Measurements from ENCODE around the gene SHISAL2A. TPM values are rescaled to one million over a fixed set of nuclear protein-coding genes. Genes with fewer than 3 reads are reported as not detected.
A peak's percentile ranks its signal among the peaks of the same experiment; 100 is the strongest.

SHISAL2A gene
- total and polyA plus RNA-seq, 12 donors = 0.11 to 1.9 (median 0.55) TPM; not detected in 3

DNA sequence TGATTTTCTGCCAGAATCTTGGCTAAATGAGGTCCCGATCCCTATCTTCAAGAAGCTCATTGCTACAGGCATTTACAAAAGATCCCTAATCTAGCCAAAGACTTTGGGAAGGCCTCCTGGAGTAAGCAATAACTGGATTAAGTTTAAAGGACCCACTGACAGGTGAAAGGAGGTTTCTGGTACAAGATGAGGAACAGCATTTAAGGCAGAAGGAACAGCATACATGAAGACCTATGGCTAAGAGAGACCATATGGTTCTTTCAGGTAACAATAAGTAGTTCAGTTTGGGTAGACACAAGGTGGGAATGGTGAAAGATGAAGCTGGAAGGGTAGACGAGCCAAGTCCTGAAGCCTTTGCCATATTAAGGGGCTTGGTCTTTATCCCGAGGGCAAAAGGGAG lies 27.8 kb downstream of the SHISAL2A start:
- peak in 1 of 7 donors; percentile 18 for DNase-seq
- Histone ChIP-seq H3K27ac (peak overlapping the region in 1 of 5 donors; percentile 17), H3K27me3 (no peaks in the 10 kb centered on the region), H3K4me3 (no peak overlapping the region), H3K9me3 (replicated peaks in 1 of 3) (no peaks in the 10 kb centered on the region), H3K36me3 (replicated peaks in 1 of 2) (no peaks in the 10 kb centered on the region), H3K4me1 (replicated peaks in 1 of 2) (no peaks in the 10 kb centered on the region)
- TF ChIP-seq POLR2A (IDR thresholded peaks at IDR 0.05) = no peak
- TF ChIP-seq, protein P1, sequence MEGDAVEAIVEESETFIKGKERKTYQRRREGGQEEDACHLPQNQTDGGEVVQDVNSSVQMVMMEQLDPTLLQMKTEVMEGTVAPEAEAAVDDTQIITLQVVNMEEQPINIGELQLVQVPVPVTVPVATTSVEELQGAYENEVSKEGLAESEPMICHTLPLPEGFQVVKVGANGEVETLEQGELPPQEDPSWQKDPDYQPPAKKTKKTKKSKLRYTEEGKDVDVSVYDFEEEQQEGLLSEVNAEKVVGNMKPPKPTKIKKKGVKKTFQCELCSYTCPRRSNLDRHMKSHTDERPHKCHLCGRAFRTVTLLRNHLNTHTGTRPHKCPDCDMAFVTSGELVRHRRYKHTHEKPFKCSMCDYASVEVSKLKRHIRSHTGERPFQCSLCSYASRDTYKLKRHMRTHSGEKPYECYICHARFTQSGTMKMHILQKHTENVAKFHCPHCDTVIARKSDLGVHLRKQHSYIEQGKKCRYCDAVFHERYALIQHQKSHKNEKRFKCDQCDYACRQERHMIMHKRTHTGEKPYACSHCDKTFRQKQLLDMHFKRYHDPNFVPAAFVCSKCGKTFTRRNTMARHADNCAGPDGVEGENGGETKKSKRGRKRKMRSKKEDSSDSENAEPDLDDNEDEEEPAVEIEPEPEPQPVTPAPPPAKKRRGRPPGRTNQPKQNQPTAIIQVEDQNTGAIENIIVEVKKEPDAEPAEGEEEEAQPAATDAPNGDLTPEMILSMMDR (IDR thresholded peaks at IDR 0.05) = no peak
- WGBS, 4 donors = 57 to 76% (median 64%) methylated on average over 3 of the region's 3 CpGs
- intact Hi-C loops (cut with DNase I) = no loop called here

DNA sequence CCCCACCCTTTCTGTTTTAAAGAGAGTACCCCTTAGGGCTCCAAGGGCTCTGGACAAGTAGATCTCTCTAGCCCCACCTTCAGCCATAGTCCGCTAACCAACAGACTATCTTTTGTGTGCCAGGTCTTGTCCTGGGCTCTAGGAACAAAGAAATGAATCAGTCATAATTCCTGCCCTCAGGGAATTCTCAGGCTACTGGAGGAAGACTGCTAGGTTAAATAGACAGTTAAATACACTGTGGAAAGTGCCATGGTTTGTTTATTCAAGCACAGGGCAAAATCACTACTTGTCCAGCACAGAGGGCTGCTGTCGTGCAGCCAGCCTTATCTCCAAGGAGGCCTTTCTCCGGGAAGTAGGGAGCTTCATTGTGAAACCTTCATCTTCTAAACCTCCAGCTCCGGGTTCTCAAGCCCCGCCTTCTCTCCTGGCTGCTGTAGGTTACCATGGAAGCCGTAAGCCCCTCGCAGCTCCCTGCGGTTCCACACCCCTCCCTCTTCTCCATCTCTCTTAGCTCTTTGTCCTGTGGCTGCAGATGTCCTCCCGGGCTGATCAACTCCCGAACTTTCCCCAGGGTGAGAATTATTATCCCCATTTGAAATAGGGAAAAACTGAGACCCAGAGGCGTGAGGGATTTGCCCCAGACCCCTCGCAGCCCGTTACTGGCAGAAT lies 29.8 kb downstream of the SHISAL2A start:
- H3K4me1 ChIP-seq (replicated peaks in 1 of 2) = no peaks in the 10 kb centered on the region
- no peaks in the 10 kb centered on the region for H3K36me3 ChIP-seq (replicated peaks in 1 of 2)
- DNase-seq = no peak
- peak overlapping the region in 1 of 5 donors; percentile 52 for H3K27ac ChIP-seq
- H3K27me3 ChIP-seq = no peaks in the 10 kb centered on the region
- no peaks in the 10 kb centered on the region for H3K9me3 ChIP-seq (replicated peaks in 1 of 3)
- no peak for TF ChIP-seq POLR2A (IDR thresholded peaks at IDR 0.05)
- no peak overlapping the region for H3K4me3 ChIP-seq
- intact Hi-C loops (cut with DNase I) = no loop called here
- WGBS, 4 donors = 46 to 54% (median 52%) methylated on average over 13 of the region's 13 CpGs

DNA sequence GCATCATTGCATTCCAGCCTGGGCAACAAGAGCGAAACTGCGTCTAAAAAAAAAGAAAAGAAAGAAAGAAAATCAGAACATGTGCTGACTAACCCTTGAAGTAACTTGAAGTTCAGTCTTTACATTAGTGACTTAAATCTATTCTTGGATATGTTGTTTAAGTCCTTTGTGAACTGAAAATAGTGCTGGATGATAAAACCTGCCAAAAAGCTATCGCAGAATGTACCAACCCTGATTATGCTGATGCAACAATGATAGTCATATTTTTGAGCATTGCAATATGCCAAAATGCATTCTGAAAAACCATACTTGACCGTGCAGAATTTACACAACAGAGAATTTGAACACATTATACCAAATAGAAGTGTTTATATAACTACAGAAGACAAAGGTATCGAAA lies 30.7 kb downstream of the SHISAL2A start:
- Histone ChIP-seq H3K27me3 (no peaks in the 10 kb centered on the region), H3K27ac (no peak overlapping the region), H3K9me3 (replicated peaks in 1 of 3) (no peaks in the 10 kb centered on the region), H3K36me3 (replicated peaks in 1 of 2) (no peaks in the 10 kb centered on the region), H3K4me1 (replicated peaks in 1 of 2) (no peaks in the 10 kb centered on the region), H3K4me3 (no peak overlapping the region)
- no peak for DNase-seq
- 82 to 94% (median 90%) methylated on average over 5 of the region's 5 CpGs for WGBS, 4 donors
- intact Hi-C loops (cut with DNase I) = no loop called here
- TF ChIP-seq POLR2A (IDR thresholded peaks at IDR 0.05) = no peak
- TF ChIP-seq, protein P1 (IDR thresholded peaks at IDR 0.05) = no peak

DNA sequence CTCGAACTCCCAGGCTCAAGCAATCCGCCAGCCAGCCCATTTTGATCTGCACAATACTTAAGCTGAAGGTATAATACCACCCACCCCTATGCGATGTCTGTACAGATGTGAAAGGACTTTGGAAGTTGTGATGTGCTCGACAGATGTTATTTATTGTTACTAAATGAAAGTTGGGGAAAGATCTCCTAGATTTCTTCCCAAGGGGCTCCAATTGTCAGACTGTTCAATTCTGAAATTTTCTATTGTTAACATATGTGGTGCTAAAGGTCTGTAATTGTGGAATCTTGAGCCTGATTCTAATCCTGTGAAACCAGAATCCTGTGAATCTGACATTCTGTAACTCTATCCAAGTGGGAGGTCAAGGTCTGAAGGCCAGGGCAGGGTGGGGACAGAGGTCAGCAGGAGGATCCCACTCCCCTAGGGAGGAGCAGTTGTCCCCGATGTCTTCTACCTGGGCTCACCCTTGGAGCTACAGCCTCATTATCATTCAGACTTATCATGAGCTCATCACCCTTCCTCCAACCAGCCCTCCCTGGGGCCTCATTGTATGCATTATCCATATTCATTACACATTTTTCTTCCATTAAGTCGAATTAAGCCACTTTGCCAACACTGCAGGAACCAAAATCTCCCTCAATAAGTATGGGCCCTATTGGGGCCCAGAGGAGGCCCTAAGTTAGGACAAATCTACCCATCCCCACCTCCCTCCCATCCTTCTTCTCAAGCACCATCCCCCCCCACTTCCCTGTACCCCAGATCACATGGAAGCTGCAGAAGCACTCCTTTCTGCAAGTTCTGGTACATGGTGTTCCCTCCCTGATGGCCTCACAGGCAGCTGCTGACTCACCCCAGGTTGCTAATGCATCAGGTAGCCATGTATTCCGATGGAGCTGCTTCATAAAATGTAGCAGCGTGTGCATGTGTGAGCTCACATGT lies 32.3 kb downstream of the SHISAL2A start:
- H3K27ac ChIP-seq = no peak overlapping the region
- no peaks in the 10 kb centered on the region for H3K9me3 ChIP-seq (replicated peaks in 1 of 3)
- peak in 1 of 7 donors; percentile 71 for DNase-seq
- H3K27me3 ChIP-seq = no peaks in the 10 kb centered on the region
- no peaks in the 10 kb centered on the region for H3K36me3 ChIP-seq (replicated peaks in 1 of 2)
- no peak overlapping the region for H3K4me3 ChIP-seq
- 84 to 91% (median 88%) methylated on average over 6 to 8 of the region's 8 CpGs for WGBS, 4 donors
- intact Hi-C loops (cut with DNase I) = no loop called here
- TF ChIP-seq, protein P1 (IDR thresholded peaks at IDR 0.05) = no peak
- TF ChIP-seq POLR2A (IDR thresholded peaks at IDR 0.05) = no peak
- H3K4me1 ChIP-seq (replicated peaks in 1 of 2) = no peaks in the 10 kb centered on the region

Measured in adrenal gland (tissue), 12 donors.